ENCODE measurements around the gene SLC7A5.

DNA sequence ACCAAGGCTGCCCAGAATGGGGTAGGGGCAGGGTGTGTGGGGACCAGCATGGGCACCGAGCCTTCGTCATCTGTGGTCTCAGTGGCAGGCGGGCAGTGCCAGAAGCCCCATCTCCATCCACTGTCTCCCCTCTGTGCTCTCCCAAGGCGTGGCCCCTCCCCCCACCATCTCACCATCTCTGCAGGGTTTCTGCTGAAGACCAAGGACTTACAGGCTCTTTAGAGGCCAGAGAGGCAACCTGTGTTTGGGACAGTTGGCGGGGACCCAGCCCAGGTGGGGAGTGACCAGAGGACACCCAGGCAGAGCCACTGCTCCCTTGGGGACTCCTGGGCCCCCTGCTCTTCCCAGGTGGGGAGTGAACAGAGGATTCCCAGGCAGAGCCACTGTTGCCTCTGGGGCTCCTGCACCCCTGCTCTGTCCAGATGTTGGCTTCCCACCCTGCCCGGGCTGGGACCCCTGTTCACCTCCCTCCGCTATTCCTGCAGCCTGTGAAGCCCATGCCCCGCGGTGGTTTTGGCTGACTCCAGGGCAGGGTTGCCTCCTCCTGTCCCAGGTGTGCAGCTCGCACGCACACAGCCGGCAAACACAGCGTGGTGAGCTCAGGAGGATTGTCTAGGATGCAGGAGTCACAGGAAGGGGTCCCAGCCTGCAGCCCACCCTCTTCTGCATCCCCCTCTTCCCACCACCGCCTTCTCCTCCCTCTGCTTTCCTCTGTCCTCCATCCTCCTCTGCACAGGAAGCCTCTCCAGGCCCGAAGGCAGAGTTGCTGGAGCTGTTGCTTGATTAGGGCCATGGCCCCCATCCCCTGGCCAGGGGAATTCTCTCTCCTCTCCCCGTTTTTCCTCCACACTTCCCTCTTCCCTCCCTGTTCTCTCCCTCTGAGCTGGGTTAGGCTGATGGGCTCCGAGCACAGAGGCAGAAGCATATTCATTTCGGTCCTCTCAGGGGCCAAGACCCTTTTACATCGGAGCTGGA lies 45.0 kb downstream of the SLC7A5 start:
- TF ChIP-seq CTCF (IDR thresholded peaks at IDR 0.05): no peak
- no peak for TF ChIP-seq POLR2A (IDR thresholded peaks at IDR 0.05)
